DND-41 (cell line): ENCODE results near the gene ISG20L2.

Source experiments
- ATAC-seq: fragments of 200-7000 bp; cut with Tn5 transposase; 3 replicates; pipeline ENCODE4 v1.9.1; 2021; ENCODE audit warnings: low read depth; ENCODE audit not compliant: insufficient read depth
- DNase-seq: peaks from one replicate; pipeline ENCODE4 v3.0.0-alpha.2; 2020
- H2AFZ ChIP-seq: 2 replicates; pipeline ENCODE4 v1.6.0; 2012; ENCODE audit warnings: low read depth, low read length
- H3K27ac ChIP-seq: 2 replicates; pipeline ENCODE4 v1.5.1; 2012; ENCODE audit warnings: low read length, inconsistent platforms
- H3K27me3 ChIP-seq: fragments of 200-600 bp; sonication (generic); 2 replicates; pipeline ENCODE4 v1.6.0; 2012; ENCODE audit warnings: low read length, mild to moderate bottlenecking, inconsistent platforms; ENCODE audit not compliant: insufficient read depth, poor library complexity
- H3K36me3 ChIP-seq: 2 replicates; pipeline ENCODE4 v1.5.1; 2012; ENCODE audit warnings: low read length, inconsistent platforms; ENCODE audit not compliant: insufficient read depth
- H3K4me1 ChIP-seq: 2 replicates; pipeline ENCODE4 v1.5.1; 2012; ENCODE audit warnings: mild to moderate bottlenecking, low read length; ENCODE audit not compliant: insufficient read depth
- H3K4me2 ChIP-seq: 2 replicates; pipeline ENCODE4 v1.6.0; 2012; ENCODE audit warnings: mild to moderate bottlenecking, moderate library complexity, low read length, inconsistent platforms; ENCODE audit not compliant: insufficient read depth
- H3K4me3 ChIP-seq, 2 experiments: fragments of 200-600 bp in 1 of 2; shearing (Covaris generic) in 1 of 2; 2 replicates each; pipeline ENCODE4 v1.5.1; 2012 to 2016; ENCODE audit warnings: inconsistent platforms in 2 of 2, low read length in 2 of 2, mild to moderate bottlenecking in 2 of 2, low read depth in 1 of 2, moderate library complexity in 1 of 2
- H3K79me2 ChIP-seq: 2 replicates; pipeline ENCODE4 v1.6.0; 2012; ENCODE audit warnings: low read length, inconsistent platforms; ENCODE audit not compliant: insufficient read depth
- H3K9ac ChIP-seq: 2 replicates; pipeline ENCODE4 v1.6.0; 2012; ENCODE audit warnings: low read depth, mild to moderate bottlenecking, inconsistent platforms, low read length, moderate library complexity
- H3K9me3 ChIP-seq: 2 replicates; pipeline ENCODE4 v1.5.1; 2012; ENCODE audit warnings: low read length, moderate library complexity, mild to moderate bottlenecking, inconsistent platforms; ENCODE audit not compliant: insufficient read depth, severe bottlenecking
- H4K20me1 ChIP-seq: 2 replicates; pipeline ENCODE4 v1.6.0; 2012; ENCODE audit warnings: low read length; ENCODE audit not compliant: insufficient read depth
- CTCF ChIP-seq: IDR thresholded peaks from 2 replicates; pipeline ENCODE4 v1.5.1; 2012; ENCODE audit warnings: borderline replicate concordance, low read length, moderate library complexity, mild to moderate bottlenecking; ENCODE audit not compliant: poor library complexity, severe bottlenecking; ENCODE audit errors: extremely low read depth
- EZH2 ChIP-seq: IDR thresholded peaks from 3 replicates; pipeline ENCODE4 v1.6.1; 2012; ENCODE audit warnings: borderline replicate concordance, low read depth, mild to moderate bottlenecking, moderate library complexity, low read length, inconsistent platforms; ENCODE audit not compliant: severe bottlenecking

The ISG20L2 gene, protein sequence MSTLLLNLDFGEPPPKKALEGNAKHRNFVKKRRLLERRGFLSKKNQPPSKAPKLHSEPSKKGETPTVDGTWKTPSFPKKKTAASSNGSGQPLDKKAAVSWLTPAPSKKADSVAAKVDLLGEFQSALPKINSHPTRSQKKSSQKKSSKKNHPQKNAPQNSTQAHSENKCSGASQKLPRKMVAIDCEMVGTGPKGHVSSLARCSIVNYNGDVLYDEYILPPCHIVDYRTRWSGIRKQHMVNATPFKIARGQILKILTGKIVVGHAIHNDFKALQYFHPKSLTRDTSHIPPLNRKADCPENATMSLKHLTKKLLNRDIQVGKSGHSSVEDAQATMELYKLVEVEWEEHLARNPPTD

GRCh38 chr1:156728599-156729462 lies at the start of gene ISG20L2:
Gene ISG20L2, minus strand, starts transcription at chr1:156728766. Its CDS starts 1,114 bp downstream, at chr1:156727652.
- ATAC-seq (peak; percentile 87), DNase-seq (peak; percentile 95)
- peak within 1 kb of the TSS; percentile 82 for H3K27ac ChIP-seq
- H3K9me3 ChIP-seq: no peaks in the 10 kb centered on the region
- peak within 1 kb of the TSS; percentile 78 for H3K9ac ChIP-seq
- TF ChIP-seq CTCF: no peak
- TF ChIP-seq EZH2: no peak
- peak within 1 kb of the TSS; percentile 92 for H3K4me2 ChIP-seq
- H4K20me1 ChIP-seq: peaks cover 34% of the 10 kb centered on the region
- H3K4me3 ChIP-seq: peak within 1 kb of the TSS; percentile 77 to 78
- H3K27me3 ChIP-seq: no peaks in the 10 kb centered on the region
- peak within 1 kb of the TSS; percentile 97 for H2AFZ ChIP-seq
- H3K4me1 ChIP-seq: peaks cover 53% of the 10 kb centered on the region
- H3K36me3 ChIP-seq: peaks cover 34% of the 10 kb centered on the region
- H3K79me2 ChIP-seq: peaks cover 52% of the 10 kb centered on the region

GRCh38 chr1:156777573-156777972 lies 49.0 kb upstream of the ISG20L2 start:
- H3K36me3 ChIP-seq: peaks cover 45% of the 10 kb centered on the region
- no peak overlapping the region for H2AFZ ChIP-seq
- no peaks in the 10 kb centered on the region for H3K9me3 ChIP-seq
- no peak overlapping the region for H3K4me3 ChIP-seq
- TF ChIP-seq CTCF (no peak), EZH2 (no peak)
- H3K27me3 ChIP-seq: no peaks in the 10 kb centered on the region
- DNase-seq (no peak), ATAC-seq (no peak)
- no peak overlapping the region for H3K9ac ChIP-seq
- no peak overlapping the region for H3K4me2 ChIP-seq
- no peak overlapping the region for H3K27ac ChIP-seq
- H3K4me1 ChIP-seq: peaks cover 12% of the 10 kb centered on the region; the same call in 1 of the 2 replicates
- H3K79me2 ChIP-seq: peaks cover 92% of the 10 kb centered on the region
- peaks cover 52% of the 10 kb centered on the region for H4K20me1 ChIP-seq

GRCh38 chr1:156776942-156777341 lies 48.4 kb upstream of the ISG20L2 start:
- Histone ChIP-seq H3K4me1 (peaks cover 14% of the 10 kb centered on the region; the same call in 1 of the 2 replicates), H3K27me3 (no peaks in the 10 kb centered on the region), H3K9ac (no peak overlapping the region), H3K9me3 (no peaks in the 10 kb centered on the region), H3K79me2 (peaks cover 92% of the 10 kb centered on the region), H3K4me2 (no peak overlapping the region), H2AFZ (no peak overlapping the region), H3K36me3 (peaks cover 42% of the 10 kb centered on the region), H4K20me1 (peaks cover 50% of the 10 kb centered on the region), H3K4me3 (no peak overlapping the region), H3K27ac (no peak overlapping the region)
- DNase-seq (no peak), ATAC-seq (no peak)
- TF ChIP-seq EZH2: no peak
- no peak for TF ChIP-seq CTCF
